K562 (cell line): Measurements from ENCODE around the gene RANGAP1. TPM values are rescaled to one million over a fixed set of nuclear protein-coding genes. Genes with fewer than 3 reads are reported as not detected.

Experiments
- ARID2 ChIP-seq: fragments of 450-650 bp; IDR thresholded peaks from 2 replicates; pipeline ENCODE4 v1.6.1; 2017; ENCODE audit warnings: antibody characterized with exemption, mild to moderate bottlenecking
- BACH1 ChIP-seq: fragments of 200-800 bp; sonication (Bioruptor generic); IDR thresholded peaks from 2 replicates; pipeline ENCODE4 v1.6.1; 2016; ENCODE audit warnings: missing genetic modification characterization, missing compliant biosample characterization
- CREBBP ChIP-seq: IDR thresholded peaks from one replicate; pipeline ENCODE4 v1.6.1; 2012; ENCODE audit warnings: low read depth, mild to moderate bottlenecking, control low read depth, inconsistent platforms, low read length
- CUX1 ChIP-seq: fragments of 200-800 bp; sonication (Bioruptor generic); IDR thresholded peaks from 2 replicates; pipeline ENCODE4 v1.6.1; 2016; ENCODE audit warnings: missing genetic modification characterization, missing compliant biosample characterization
- EHMT2 ChIP-seq: fragments of 450-650 bp; IDR thresholded peaks from 2 replicates; pipeline ENCODE4 v1.6.1; 2018; ENCODE audit warnings: antibody characterized with exemption
- JUND ChIP-seq, 2 experiments: IDR thresholded peaks; 2 replicates in 1 of 2; 3 replicates in 1 of 2; pipeline ENCODE4 v1.6.1; 2011; ENCODE audit warnings: borderline replicate concordance in 2 of 2, low read depth in 2 of 2, low read length in 2 of 2, improper control_type of control experiment in 1 of 2, missing biosample characterization in 1 of 2, missing genetic modification characterization in 1 of 2, missing genetic modification reagents in 1 of 2
- KAT2B ChIP-seq: IDR thresholded peaks from one replicate; pipeline ENCODE4 v1.6.1; 2012; ENCODE audit warnings: low read depth, mild to moderate bottlenecking, control low read depth, inconsistent platforms, low read length, moderate library complexity
- MAFG ChIP-seq: fragments of 450-650 bp; conservative IDR thresholded peaks from 2 replicates; pipeline ENCODE4 v1.6.1; 2016; ENCODE audit warnings: missing genetic modification characterization, missing compliant biosample characterization
- MAZ ChIP-seq, 2 experiments: fragments of 450-650 bp in 1 of 2; sonication (generic) in 1 of 2; formaldehyde crosslinking; IDR thresholded peaks in 1 of 2; conservative IDR thresholded peaks in 1 of 2; 2 replicates each; pipeline versions ENCODE4 v1.4.0 to v1.5.0; 2020; ENCODE audit warnings: mild to moderate bottlenecking in 1 of 2, missing genetic modification reagents in 1 of 2
- MTA1 ChIP-seq: fragments of 450-650 bp; IDR thresholded peaks from 2 replicates; pipeline ENCODE4 v1.6.1; 2017; ENCODE audit warnings: borderline replicate concordance
- NFYB ChIP-seq: IDR thresholded peaks from 2 replicates; pipeline ENCODE4 v1.6.1; 2011; ENCODE audit warnings: mild to moderate bottlenecking, moderate library complexity; ENCODE audit not compliant: insufficient read length; ENCODE audit errors: extremely low read depth
- PHTF2 ChIP-seq: fragments of 250-450 bp; sonication (Bioruptor Pico); IDR thresholded peaks from 2 replicates; pipeline ENCODE4 v1.5.0; 2021; ENCODE audit warnings: mild to moderate bottlenecking
- PRMT5 ChIP-seq: sonication (generic); formaldehyde crosslinking; IDR thresholded peaks from 2 replicates; pipeline ENCODE4 v1.5.0; 2020; ENCODE audit warnings: missing genetic modification reagents
- RBM17 ChIP-seq: fragments of 200-400 bp; formaldehyde crosslinking; IDR thresholded peaks from 2 replicates; pipeline ENCODE4 v1.6.1; 2017; ENCODE audit warnings: low read depth, mild to moderate bottlenecking, low read length, borderline replicate concordance
- SAFB ChIP-seq: fragments of 200-400 bp; formaldehyde crosslinking; IDR thresholded peaks from 2 replicates; pipeline ENCODE4 v1.6.1; 2017; ENCODE audit warnings: low read depth, low read length, borderline replicate concordance
- ZBTB12 ChIP-seq: fragments of 250-450 bp; sonication (Bioruptor Pico); IDR thresholded peaks from 2 replicates; pipeline ENCODE4 v1.4.0; 2020
- ZNF165 ChIP-seq: fragments of 250-450 bp; sonication (Bioruptor Pico); IDR thresholded peaks from 2 replicates; pipeline ENCODE4 v1.4.0; 2020; ENCODE audit warnings: borderline replicate concordance
- ZNF197 ChIP-seq: fragments of 200-800 bp; sonication (Bioruptor generic); IDR thresholded peaks from 2 replicates; pipeline ENCODE4 v1.6.1; 2016; ENCODE audit warnings: low read depth, missing genetic modification characterization, missing compliant biosample characterization
- ZNF324 ChIP-seq: fragments of 250-450 bp; sonication (Bioruptor Pico); IDR thresholded peaks from 2 replicates; pipeline ENCODE4 v1.4.0; 2020; ENCODE audit warnings: mild to moderate bottlenecking
- ZNF384 ChIP-seq: IDR thresholded peaks from 2 replicates; pipeline ENCODE4 v1.6.1; 2012; ENCODE audit warnings: low read depth, low read length, improper control_type of control experiment
- ZNF436 ChIP-seq: fragments of 250-450, 450-650 bp; sonication (Bioruptor Pico); formaldehyde crosslinking; IDR thresholded peaks from 2 replicates; pipeline ENCODE4 v1.7.0; 2020; ENCODE audit warnings: mild to moderate bottlenecking
- ZNF589 ChIP-seq: fragments of 200-800 bp; sonication (Bioruptor generic); IDR thresholded peaks from 2 replicates; pipeline ENCODE4 v1.6.1; 2016; ENCODE audit warnings: low read depth, missing genetic modification characterization, missing compliant biosample characterization
- polyA plus RNA-seq, 8 experiments: library from polyadenylated mRNA; depleted of rRNA in 4 of 8; stranded (reverse) in 5 of 8; unstranded in 3 of 8; fragments of >200 nt; fragmentation: Nextera tagmentation in 2 of 8; fragmentation: Illumina TruSeq in 1 of 8; extraction: Ambion mirVana in 2 of 8; extraction: Trizol in 1 of 8; gene quantifications; 2 replicates each; pipeline versions ENCODE4 v1.2.1 to v1.2.3, GENCODE V29; 2011 to 2014; ENCODE audit warnings: inconsistent platforms in 1 of 8, missing spikeins in 1 of 8
- total RNA-seq, 7 experiments: library from RNA; depleted of rRNA in 6 of 7; stranded (reverse); fragments of >200 nt in 6 of 7; fragmentation: Illumina TruSeq in 2 of 7; extraction: Trizol in 2 of 7; gene quantifications; 2 replicates each; pipeline versions ENCODE4 v1.2.1 to v1.2.3, GENCODE V29; 2011 to 2021; ENCODE audit warnings: low replicate concordance in 1 of 7

RANGAP1 gene
- total and polyA plus RNA-seq, 9 of the 15 experiments (the other 6 are each of a cell fraction or from before 2014, with no cell fraction given), result 2.1 to 104 (median 50.6) TPM

- TF ChIP-seq MAZ (CRISPR knock-in tag; conservative IDR thresholded peaks at IDR 0.05 in 1 of 2, IDR thresholded peaks at IDR 0.05 in 1 of 2), result peak in 1 of 2 experiments; percentile 6; a peak in 1 of 4 replicates
- TF ChIP-seq MAFG (tag), result no peak
- no peak for TF ChIP-seq KAT2B
- no peak for TF ChIP-seq CUX1 (CRISPR knock-in tag)
- no peak for TF ChIP-seq ZNF436
- no peak for TF ChIP-seq SAFB
- TF ChIP-seq CREBBP, result no peak
- no peak for TF ChIP-seq ZNF324 (CRISPR knock-in tag)
- TF ChIP-seq ZNF384, result no peak
- TF ChIP-seq BACH1 (tag), result no peak
- no peak for TF ChIP-seq ZNF589 (CRISPR knock-in tag)
- no peak for TF ChIP-seq MTA1
- TF ChIP-seq PHTF2 (CRISPR knock-in tag), result no peak
- no peak for TF ChIP-seq EHMT2
- no peak for TF ChIP-seq RBM17
- TF ChIP-seq ARID2, result no peak
- no peak for TF ChIP-seq ZBTB12 (CRISPR knock-in tag)
- no peak for TF ChIP-seq PRMT5 (CRISPR knock-in tag)
- TF ChIP-seq ZNF165 (CRISPR knock-in tag), result no peak
- peak; percentile 75 for TF ChIP-seq NFYB
- no peak for TF ChIP-seq ZNF197
- TF ChIP-seq JUND (IDR thresholded peaks at IDR 0.05; ENCODE audit: borderline replicate concordance, low read depth, low read length), result 0 out of 2 replicates have a peak, but pooled peaks have one; percentile 20
- no peak; the same call in 2 of the 3 replicates for TF ChIP-seq JUND (tag; IDR thresholded peaks at IDR 0.05; ENCODE audit: borderline replicate concordance, low read depth, low read length)
Measured at GRCh38 chr22:41204992-41205900, 80.7 kb downstream of the RANGAP1 start, which contains the start of gene L3MBTL2 (continued).
